ENCODE measurements around the gene BAZ2B.

DNA sequence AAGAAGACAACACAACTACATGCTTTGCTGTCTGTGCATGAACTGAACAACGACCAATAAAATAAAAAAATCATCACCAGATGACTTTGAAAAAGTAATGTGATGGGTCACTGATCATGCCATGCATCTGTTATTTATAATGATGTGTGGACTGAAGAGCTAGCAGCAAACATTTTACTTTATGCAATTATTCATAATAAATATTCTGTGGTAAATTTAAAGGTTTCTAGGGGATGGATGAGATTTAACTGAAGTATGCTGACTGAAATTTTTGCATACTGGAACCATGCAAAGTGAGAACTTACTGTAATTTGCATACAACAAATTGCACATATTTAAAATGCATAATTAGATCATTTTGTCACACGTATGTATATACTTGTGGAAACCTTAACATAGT is 31.3 kb upstream of the BAZ2B start:
- TF ChIP-seq, protein P1, sequence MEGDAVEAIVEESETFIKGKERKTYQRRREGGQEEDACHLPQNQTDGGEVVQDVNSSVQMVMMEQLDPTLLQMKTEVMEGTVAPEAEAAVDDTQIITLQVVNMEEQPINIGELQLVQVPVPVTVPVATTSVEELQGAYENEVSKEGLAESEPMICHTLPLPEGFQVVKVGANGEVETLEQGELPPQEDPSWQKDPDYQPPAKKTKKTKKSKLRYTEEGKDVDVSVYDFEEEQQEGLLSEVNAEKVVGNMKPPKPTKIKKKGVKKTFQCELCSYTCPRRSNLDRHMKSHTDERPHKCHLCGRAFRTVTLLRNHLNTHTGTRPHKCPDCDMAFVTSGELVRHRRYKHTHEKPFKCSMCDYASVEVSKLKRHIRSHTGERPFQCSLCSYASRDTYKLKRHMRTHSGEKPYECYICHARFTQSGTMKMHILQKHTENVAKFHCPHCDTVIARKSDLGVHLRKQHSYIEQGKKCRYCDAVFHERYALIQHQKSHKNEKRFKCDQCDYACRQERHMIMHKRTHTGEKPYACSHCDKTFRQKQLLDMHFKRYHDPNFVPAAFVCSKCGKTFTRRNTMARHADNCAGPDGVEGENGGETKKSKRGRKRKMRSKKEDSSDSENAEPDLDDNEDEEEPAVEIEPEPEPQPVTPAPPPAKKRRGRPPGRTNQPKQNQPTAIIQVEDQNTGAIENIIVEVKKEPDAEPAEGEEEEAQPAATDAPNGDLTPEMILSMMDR (IDR thresholded peaks at IDR 0.05 in 8 of 11, conservative IDR thresholded peaks at IDR 0.05 in 3 of 11): no peak
- TF ChIP-seq POLR2AphosphoS5 (IDR thresholded peaks at IDR 0.05) (no peak), POLR2A (IDR thresholded peaks at IDR 0.05) (no peak)
